Measurements from ENCODE around the gene IFNAR1. TPM values are rescaled to one million over a fixed set of nuclear protein-coding genes. Genes with fewer than 3 reads are reported as not detected.

IFNAR1 gene
- polyA plus RNA-seq, 1 donor from 2014 or later = 15.5 TPM

DNA sequence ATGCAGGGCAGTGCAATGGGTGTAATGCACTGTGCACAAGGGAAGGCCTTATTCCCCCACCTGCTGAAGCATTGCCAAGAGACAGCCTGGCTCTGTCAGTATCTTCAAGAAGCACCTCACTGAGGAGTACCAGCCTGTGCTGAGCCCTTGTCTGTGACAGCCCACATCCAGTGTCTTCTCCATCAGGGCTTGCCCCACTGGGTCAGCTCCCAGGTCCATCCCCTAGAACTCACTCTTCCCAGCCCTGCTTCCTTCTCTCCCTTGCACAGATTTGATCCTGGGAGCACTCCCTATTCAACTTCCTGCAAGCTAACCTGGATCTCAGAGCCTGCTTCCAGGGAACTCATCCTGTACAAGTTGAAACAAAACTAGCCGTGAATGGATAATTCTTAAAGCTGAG lies 44.8 kb downstream of the IFNAR1 start:
- H3F3A ChIP-seq (ENCODE audit: insufficient read depth, low read length, poor library complexity, severe bottlenecking) = no peaks in the 10 kb centered on the region
- TF ChIP-seq, protein P1, sequence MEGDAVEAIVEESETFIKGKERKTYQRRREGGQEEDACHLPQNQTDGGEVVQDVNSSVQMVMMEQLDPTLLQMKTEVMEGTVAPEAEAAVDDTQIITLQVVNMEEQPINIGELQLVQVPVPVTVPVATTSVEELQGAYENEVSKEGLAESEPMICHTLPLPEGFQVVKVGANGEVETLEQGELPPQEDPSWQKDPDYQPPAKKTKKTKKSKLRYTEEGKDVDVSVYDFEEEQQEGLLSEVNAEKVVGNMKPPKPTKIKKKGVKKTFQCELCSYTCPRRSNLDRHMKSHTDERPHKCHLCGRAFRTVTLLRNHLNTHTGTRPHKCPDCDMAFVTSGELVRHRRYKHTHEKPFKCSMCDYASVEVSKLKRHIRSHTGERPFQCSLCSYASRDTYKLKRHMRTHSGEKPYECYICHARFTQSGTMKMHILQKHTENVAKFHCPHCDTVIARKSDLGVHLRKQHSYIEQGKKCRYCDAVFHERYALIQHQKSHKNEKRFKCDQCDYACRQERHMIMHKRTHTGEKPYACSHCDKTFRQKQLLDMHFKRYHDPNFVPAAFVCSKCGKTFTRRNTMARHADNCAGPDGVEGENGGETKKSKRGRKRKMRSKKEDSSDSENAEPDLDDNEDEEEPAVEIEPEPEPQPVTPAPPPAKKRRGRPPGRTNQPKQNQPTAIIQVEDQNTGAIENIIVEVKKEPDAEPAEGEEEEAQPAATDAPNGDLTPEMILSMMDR (IDR thresholded peaks at IDR 0.05; ENCODE audit: poor library complexity, severe bottlenecking) = no peak
- TF ChIP-seq TAF1 (IDR thresholded peaks at IDR 0.05; ENCODE audit: low read depth) (no peak), RAD21 (conservative IDR thresholded peaks at IDR 0.05) (no peak), EP300 (conservative IDR thresholded peaks at IDR 0.05; ENCODE audit: poor library complexity, severe bottlenecking) (no peak), SMC3 (conservative IDR thresholded peaks at IDR 0.05; ENCODE audit: poor library complexity) (no peak)
- TF ChIP-seq, protein P2, sequence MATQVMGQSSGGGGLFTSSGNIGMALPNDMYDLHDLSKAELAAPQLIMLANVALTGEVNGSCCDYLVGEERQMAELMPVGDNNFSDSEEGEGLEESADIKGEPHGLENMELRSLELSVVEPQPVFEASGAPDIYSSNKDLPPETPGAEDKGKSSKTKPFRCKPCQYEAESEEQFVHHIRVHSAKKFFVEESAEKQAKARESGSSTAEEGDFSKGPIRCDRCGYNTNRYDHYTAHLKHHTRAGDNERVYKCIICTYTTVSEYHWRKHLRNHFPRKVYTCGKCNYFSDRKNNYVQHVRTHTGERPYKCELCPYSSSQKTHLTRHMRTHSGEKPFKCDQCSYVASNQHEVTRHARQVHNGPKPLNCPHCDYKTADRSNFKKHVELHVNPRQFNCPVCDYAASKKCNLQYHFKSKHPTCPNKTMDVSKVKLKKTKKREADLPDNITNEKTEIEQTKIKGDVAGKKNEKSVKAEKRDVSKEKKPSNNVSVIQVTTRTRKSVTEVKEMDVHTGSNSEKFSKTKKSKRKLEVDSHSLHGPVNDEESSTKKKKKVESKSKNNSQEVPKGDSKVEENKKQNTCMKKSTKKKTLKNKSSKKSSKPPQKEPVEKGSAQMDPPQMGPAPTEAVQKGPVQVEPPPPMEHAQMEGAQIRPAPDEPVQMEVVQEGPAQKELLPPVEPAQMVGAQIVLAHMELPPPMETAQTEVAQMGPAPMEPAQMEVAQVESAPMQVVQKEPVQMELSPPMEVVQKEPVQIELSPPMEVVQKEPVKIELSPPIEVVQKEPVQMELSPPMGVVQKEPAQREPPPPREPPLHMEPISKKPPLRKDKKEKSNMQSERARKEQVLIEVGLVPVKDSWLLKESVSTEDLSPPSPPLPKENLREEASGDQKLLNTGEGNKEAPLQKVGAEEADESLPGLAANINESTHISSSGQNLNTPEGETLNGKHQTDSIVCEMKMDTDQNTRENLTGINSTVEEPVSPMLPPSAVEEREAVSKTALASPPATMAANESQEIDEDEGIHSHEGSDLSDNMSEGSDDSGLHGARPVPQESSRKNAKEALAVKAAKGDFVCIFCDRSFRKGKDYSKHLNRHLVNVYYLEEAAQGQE (IDR thresholded peaks at IDR 0.05; ENCODE audit: borderline replicate concordance) = no peak
- H3K27me3 ChIP-seq (ENCODE audit: insufficient read depth, low read depth, low read length) = no peaks in the 10 kb centered on the region

DNA sequence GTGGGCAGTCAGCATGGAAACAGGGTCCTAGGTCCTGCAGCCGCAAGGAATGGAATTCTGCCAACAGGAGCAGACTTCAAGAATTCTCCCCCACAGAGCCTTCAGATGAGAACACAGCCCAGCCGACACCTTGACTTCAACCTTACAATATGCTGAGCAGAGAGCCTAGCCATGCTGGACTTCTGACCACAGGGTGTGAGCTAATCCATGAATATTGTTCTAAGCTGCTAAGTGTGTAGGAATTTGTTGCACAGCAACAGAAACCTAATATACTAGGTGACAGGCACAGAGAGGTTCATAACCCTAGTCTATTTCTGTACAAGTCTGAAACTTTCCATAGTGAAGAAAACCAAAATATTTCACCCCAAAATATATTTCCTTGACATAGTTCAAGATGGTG lies 45.5 kb downstream of the IFNAR1 start:
- Histone ChIP-seq H2AFZ (ENCODE audit: low read depth, low read length) (no peak overlapping the region), H3K9ac (ENCODE audit: low read length) (no peak overlapping the region), H3K79me2 (replicated peaks; ENCODE audit: insufficient read depth, low read length) (no peaks in the 10 kb centered on the region), H3K9me3 (ENCODE audit: low read length) (no peaks in the 10 kb centered on the region), H3K4me3 (ENCODE audit: low read length) (no peak overlapping the region), H3F3A (ENCODE audit: insufficient read depth, low read length, poor library complexity, severe bottlenecking) (no peaks in the 10 kb centered on the region), H3K36me3 (ENCODE audit: insufficient read depth, low read length) (no peaks in the 10 kb centered on the region), H3K9me2 (ENCODE audit: insufficient read depth, low read length) (no peaks in the 10 kb centered on the region), H3K27me3 (ENCODE audit: insufficient read depth, low read depth, low read length) (no peaks in the 10 kb centered on the region), H3K4me2 (ENCODE audit: low read length) (no peak overlapping the region), H4K20me1 (ENCODE audit: insufficient read depth) (no peaks in the 10 kb centered on the region), H3K27ac (ENCODE audit: low read length) (no peak overlapping the region)
- TF ChIP-seq MXI1 (conservative IDR thresholded peaks at IDR 0.05; ENCODE audit: poor library complexity, severe bottlenecking) = no peak
- no peak for TF ChIP-seq EP300 (conservative IDR thresholded peaks at IDR 0.05; ENCODE audit: poor library complexity, severe bottlenecking)
- TF ChIP-seq, protein P1 (IDR thresholded peaks at IDR 0.05; ENCODE audit: poor library complexity, severe bottlenecking) = no peak
- no peak for TF ChIP-seq SMC3 (conservative IDR thresholded peaks at IDR 0.05; ENCODE audit: poor library complexity)
- TF ChIP-seq, protein P2 (IDR thresholded peaks at IDR 0.05; ENCODE audit: borderline replicate concordance) = no peak
- TF ChIP-seq EZH2 (IDR thresholded peaks at IDR 0.05; ENCODE audit: borderline replicate concordance, insufficient read depth, low read length, poor library complexity, severe bottlenecking) = no peak
- no peak for TF ChIP-seq TAF1 (IDR thresholded peaks at IDR 0.05; ENCODE audit: low read depth)
- TF ChIP-seq POLR2AphosphoS5 (IDR thresholded peaks at IDR 0.05) = no peak
- TF ChIP-seq RAD21 (conservative IDR thresholded peaks at IDR 0.05) = no peak

More for the DNA sequence above, 44.8 kb downstream of the IFNAR1 start:
- Histone ChIP-seq H4K20me1 (ENCODE audit: insufficient read depth) (no peaks in the 10 kb centered on the region), H3K9me3 (ENCODE audit: low read length) (no peaks in the 10 kb centered on the region), H3K36me3 (ENCODE audit: insufficient read depth, low read length) (no peaks in the 10 kb centered on the region), H3K4me2 (ENCODE audit: low read length) (no peak overlapping the region), H3K9me2 (ENCODE audit: insufficient read depth, low read length) (no peaks in the 10 kb centered on the region), H3K79me2 (replicated peaks; ENCODE audit: insufficient read depth, low read length) (no peaks in the 10 kb centered on the region), H3K27ac (ENCODE audit: low read length) (no peak overlapping the region), H2AFZ (ENCODE audit: low read depth, low read length) (no peak overlapping the region), H3K9ac (ENCODE audit: low read length) (no peak overlapping the region), H3K4me3 (ENCODE audit: low read length) (no peak overlapping the region)
